NT2/D1 (cell line): Measurements from ENCODE around the gene CTBP2.

Source experiments
- DNase-seq: peaks from one replicate; pipeline ENCODE4 v3.0.0-alpha.2; 2011; ENCODE audit warnings: low read depth, low spot score
- H3K27me3 ChIP-seq: 2 replicates; pipeline ENCODE4 v1.6.0; 2011; ENCODE audit warnings: mild to moderate bottlenecking; ENCODE audit not compliant: insufficient read length, insufficient read depth
- H3K36me3 ChIP-seq: 2 replicates; pipeline ENCODE4 v1.6.1; 2011; ENCODE audit warnings: mild to moderate bottlenecking, low read length, mixed read lengths; ENCODE audit not compliant: insufficient read depth, insufficient read length
- H3K4me1 ChIP-seq: 2 replicates; pipeline ENCODE4 v1.5.1; 2011; ENCODE audit not compliant: insufficient read depth, insufficient read length
- H3K4me3 ChIP-seq: 2 replicates; pipeline ENCODE4 v1.5.1; 2011; ENCODE audit warnings: low read depth; ENCODE audit not compliant: insufficient read length
- H3K9ac ChIP-seq: 2 replicates; pipeline ENCODE4 v1.6.0; 2011; ENCODE audit warnings: low read depth; ENCODE audit not compliant: insufficient read length
- H3K9me3 ChIP-seq: 2 replicates; pipeline ENCODE4 v1.5.1; 2011; ENCODE audit warnings: mild to moderate bottlenecking, low read length; ENCODE audit not compliant: insufficient read depth
- SUZ12 ChIP-seq: IDR thresholded peaks from 2 replicates; pipeline ENCODE4 v1.6.1; 2011; ENCODE audit not compliant: insufficient read length, insufficient read depth; ENCODE audit errors: extremely low read depth
- YY1 ChIP-seq: IDR thresholded peaks from 2 replicates; pipeline ENCODE4 v1.6.1; 2011; ENCODE audit not compliant: insufficient read length, insufficient read depth
- ZNF274 ChIP-seq: IDR thresholded peaks from 2 replicates; pipeline ENCODE4 v1.6.1; 2011; ENCODE audit warnings: mild to moderate bottlenecking, low read depth, low read length

CTBP2 gene

DNA sequence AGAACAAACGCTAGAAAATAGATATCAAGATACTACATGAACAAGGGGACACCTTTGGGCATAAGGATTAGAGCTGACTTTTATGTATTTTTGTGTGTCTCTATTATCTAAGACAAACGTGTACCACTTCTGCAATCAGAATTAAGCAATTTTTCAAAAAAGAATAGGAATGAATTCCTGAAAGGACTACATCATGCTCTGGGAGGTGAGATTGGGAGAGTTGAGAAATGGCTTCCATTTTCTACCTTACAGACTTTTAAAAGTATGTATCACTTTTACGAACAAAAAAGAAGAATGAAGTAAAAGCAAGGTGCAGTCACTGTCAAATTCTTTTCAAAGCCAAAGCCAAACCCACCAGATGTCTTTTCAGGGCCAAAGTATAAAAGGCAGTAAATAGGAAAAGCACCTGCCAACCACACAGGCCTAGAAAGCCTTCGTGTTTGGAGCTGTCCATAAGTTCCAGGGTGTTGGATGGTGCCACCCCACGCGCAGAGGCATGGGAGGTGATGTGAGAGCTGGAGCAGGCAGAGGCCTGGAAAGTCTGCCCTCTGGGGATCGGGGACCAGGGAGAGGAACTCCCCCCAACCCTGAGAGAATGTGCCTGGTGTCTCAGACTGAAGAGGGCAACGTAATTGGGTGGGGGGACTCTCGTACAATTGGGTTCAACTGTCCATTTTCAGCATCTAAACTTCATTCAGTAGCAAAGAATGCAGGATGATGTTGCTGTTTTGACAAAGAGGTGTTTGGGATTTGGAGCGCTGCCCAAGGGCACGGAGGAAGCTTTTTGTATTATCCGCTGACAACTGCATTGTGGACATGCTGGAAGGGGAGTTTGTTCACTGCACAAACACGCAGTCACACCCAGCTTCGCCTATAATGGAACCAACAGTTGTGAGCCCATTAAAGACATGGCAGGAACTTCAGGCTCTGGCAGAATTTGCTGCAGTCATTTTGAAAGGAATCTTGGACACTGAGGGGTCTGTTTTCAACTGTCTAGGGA lies 17.6 kb upstream of the CTBP2 start:
- Histone ChIP-seq H3K9me3 (no peaks in the 10 kb centered on the region), H3K4me1 (no peaks in the 10 kb centered on the region), H3K9ac (no peak overlapping the region), H3K4me3 (no peak overlapping the region), H3K36me3 (no peaks in the 10 kb centered on the region), H3K27me3 (no peaks in the 10 kb centered on the region)
- DNase-seq, result no peak
- TF ChIP-seq SUZ12, result no peak
- TF ChIP-seq YY1, result no peak
- TF ChIP-seq ZNF274, result no peak

DNA sequence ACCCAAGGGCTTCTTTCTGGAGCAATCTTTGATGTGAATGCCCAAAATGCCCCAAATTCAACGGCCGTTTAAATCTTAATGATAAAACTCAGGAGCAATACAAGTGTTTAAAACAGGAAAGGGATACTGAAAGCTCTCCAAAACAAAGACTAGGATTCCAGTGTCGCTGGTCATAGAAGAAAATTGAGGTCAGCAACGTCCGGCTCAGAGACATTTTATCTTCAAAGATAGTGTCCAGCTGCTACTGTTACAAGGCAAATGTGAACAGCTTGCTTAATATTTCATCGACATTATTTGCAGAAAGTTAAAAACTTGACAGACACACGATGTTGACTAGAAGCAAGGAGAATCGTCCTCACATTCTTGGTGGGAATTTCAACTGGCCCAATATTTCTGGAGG lies 15.4 kb upstream of the CTBP2 start:
- no peak for TF ChIP-seq ZNF274
- no peak for TF ChIP-seq YY1
- TF ChIP-seq SUZ12, result no peak
- DNase-seq, result no peak
- Histone ChIP-seq H3K4me3 (no peak overlapping the region), H3K4me1 (no peaks in the 10 kb centered on the region), H3K36me3 (no peaks in the 10 kb centered on the region), H3K9me3 (no peaks in the 10 kb centered on the region), H3K9ac (no peak overlapping the region), H3K27me3 (no peaks in the 10 kb centered on the region)

DNA sequence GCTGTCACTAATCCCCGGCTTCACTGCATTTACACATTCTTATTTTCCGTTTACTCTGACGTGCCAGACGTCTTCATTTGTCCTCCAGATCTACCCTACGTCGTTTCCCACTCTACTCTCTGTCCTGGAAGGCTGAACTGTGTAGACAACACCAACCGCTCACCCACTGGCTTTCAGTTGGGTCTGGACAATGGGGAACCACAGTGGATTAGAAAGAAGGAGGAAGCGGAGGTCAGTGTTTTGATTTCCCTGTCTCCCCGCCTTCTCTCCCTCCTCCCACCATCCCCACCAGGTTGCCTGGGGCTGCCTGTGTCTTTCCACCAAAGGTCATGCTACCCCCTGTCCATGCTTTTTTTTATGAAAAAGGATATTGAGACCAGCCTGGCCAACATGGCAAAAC lies 14.0 kb upstream of the CTBP2 start:
- no peaks in the 10 kb centered on the region for H3K9me3 ChIP-seq
- no peak overlapping the region for H3K9ac ChIP-seq
- TF ChIP-seq YY1 (no peak), ZNF274 (no peak), SUZ12 (no peak)
- no peak overlapping the region for H3K4me3 ChIP-seq
- no peak for DNase-seq
- no peaks in the 10 kb centered on the region for H3K36me3 ChIP-seq
- H3K27me3 ChIP-seq, result no peaks in the 10 kb centered on the region
- no peaks in the 10 kb centered on the region for H3K4me1 ChIP-seq

DNA sequence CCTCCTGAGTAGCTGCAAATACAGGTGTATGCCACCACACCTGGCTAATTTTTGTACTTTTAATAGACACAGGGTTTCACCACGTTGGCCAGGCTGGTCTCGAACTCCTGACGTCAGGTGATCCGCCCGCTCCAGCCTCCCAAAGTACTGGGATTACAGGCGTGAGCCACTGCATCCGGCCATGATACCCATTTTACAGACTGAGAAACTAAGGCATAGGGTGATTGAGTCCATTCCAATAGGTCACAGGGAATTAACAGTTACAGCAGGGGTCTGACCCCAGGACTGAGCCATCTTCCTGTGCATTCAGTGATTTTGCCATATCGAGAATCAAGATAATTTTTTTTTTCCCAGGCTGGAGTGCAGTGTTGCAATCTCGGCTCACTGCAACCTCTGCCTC lies 12.3 kb upstream of the CTBP2 start:
- no peak overlapping the region for H3K4me3 ChIP-seq
- TF ChIP-seq YY1 (no peak), SUZ12 (no peak), ZNF274 (no peak)
- DNase-seq, result no peak
- no peaks in the 10 kb centered on the region for H3K9me3 ChIP-seq
- H3K36me3 ChIP-seq, result no peaks in the 10 kb centered on the region
- H3K27me3 ChIP-seq, result no peaks in the 10 kb centered on the region
- no peaks in the 10 kb centered on the region for H3K4me1 ChIP-seq
- no peak overlapping the region for H3K9ac ChIP-seq

DNA sequence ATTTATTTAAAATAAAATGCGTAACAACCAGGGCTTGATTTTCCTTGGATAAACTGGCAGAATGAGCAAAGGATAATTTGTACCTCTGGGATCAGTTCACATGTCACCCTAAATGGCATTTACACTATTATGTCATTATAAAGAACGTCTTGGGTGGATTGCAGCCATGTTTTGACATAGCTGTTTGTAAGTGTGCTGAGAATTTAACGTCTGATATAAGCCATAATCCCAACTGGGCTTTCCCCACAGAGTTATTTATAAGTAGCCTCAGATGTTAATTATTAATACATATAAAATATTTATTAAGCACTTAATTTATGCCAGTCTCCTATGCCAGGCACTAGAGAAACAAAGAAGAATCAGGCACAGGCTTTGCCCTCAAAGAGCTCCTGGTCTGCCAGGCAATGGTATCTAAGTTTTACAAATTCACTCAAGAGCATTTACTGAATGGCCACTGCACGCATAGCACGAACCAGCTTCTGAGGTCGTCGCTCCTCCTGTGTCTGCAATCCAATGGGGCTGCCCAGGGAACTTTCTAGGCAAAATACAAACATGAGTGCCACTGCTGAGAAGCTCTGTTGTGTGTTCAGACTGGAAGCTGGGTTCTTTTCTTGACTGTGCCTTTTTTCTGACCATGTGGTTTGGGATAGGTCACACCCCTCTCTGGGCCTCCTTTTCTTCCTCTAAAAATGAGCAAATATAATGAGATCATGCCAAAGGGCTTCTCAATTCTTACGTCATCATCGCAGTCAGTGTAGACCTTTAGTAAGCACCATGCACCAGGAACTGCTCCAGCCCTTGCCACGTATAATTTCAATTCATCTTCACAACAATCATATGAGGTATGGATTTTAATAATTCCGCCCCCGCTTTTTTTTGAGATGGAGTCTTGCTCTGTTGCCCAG lies 11.3 kb upstream of the CTBP2 start:
- no peak for DNase-seq
- H3K9me3 ChIP-seq, result no peaks in the 10 kb centered on the region
- H3K4me3 ChIP-seq, result no peak overlapping the region
- no peak overlapping the region for H3K9ac ChIP-seq
- H3K27me3 ChIP-seq, result no peaks in the 10 kb centered on the region
- H3K4me1 ChIP-seq, result no peaks in the 10 kb centered on the region
- no peaks in the 10 kb centered on the region for H3K36me3 ChIP-seq
- TF ChIP-seq YY1 (no peak), ZNF274 (no peak), SUZ12 (no peak)

DNA sequence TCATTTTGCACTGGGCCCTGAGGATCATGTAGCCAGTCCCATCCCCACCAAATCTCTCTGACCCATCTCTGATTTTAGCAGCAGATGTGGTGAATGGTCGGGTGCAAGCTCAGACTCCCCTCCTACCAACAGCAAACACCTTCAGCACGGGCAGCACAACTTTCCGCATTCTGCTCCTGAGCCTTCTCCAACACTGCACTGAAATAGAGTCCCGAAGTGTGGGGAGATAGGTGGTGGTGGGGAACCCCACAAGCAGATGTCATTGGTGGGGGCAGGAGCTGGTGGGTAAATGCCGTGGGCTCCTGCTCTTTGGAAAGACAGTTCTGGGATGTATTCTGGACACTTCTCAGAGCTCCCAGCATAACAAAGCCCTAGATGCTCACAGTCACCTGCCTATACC lies 9.6 kb upstream of the CTBP2 start:
- no peaks in the 10 kb centered on the region for H3K9me3 ChIP-seq
- H3K36me3 ChIP-seq, result no peaks in the 10 kb centered on the region
- no peak overlapping the region for H3K4me3 ChIP-seq
- TF ChIP-seq SUZ12 (no peak), ZNF274 (no peak), YY1 (no peak)
- no peak for DNase-seq
- H3K4me1 ChIP-seq, result no peaks in the 10 kb centered on the region
- H3K9ac ChIP-seq, result no peak overlapping the region
- no peaks in the 10 kb centered on the region for H3K27me3 ChIP-seq

DNA sequence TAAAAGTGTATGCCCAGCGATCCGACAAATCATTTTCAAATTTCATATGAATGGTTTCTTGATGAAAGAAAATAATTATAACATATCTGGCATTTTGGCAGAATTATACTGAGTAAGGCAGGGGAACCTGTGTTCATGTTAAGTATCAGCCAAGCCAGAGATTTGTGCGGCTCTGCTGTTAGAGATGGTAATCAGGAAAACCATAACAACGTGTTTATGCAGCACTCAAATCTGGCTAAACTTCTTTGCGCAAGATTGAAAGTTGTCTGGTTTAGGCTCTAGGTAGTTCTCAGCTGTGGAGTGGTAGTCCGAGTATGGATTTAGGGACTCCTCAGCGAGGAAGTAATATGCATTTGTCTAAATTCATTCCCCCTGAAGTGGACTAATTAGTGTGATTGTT lies 8.9 kb upstream of the CTBP2 start:
- Histone ChIP-seq H3K4me1 (no peaks in the 10 kb centered on the region), H3K9me3 (no peaks in the 10 kb centered on the region), H3K4me3 (no peak overlapping the region), H3K27me3 (no peaks in the 10 kb centered on the region), H3K36me3 (no peaks in the 10 kb centered on the region), H3K9ac (no peak overlapping the region)
- no peak for DNase-seq
- TF ChIP-seq YY1 (no peak), SUZ12 (no peak), ZNF274 (no peak)
